ENCODE measurements around the gene NTM. TPM values are rescaled to one million over a fixed set of nuclear protein-coding genes. Genes with fewer than 3 reads are reported as not detected.

Gene NTM
- total RNA-seq, 4 donors from 2014 or later, result 0.21 to 3.2 (median 0.84) TPM

- no peak for DNase-seq
- TF ChIP-seq POLR2A (IDR thresholded peaks at IDR 0.05) (no peak), CTCF (IDR thresholded peaks at IDR 0.05) (no peak)
- Histone ChIP-seq H3K27ac (no peak overlapping the region), H3K4me3 (no peak overlapping the region), H3K36me3 (no peaks in the 10 kb centered on the region), H3K9me3 (no peaks in the 10 kb centered on the region), H3K27me3 (no peaks in the 10 kb centered on the region), H3K4me1 (no peaks in the 10 kb centered on the region)
- WGBS, 2 donors, result 33 to 46% methylated on average over 5 of the region's 5 CpGs
- intact Hi-C loops (cut with DNase I), result no loop called here
These were observed 269.9 kb downstream of the NTM start for GRCh38 chr11:131640320-131640719.

- no peak overlapping the region for H3K27ac ChIP-seq
- H3K27me3 ChIP-seq, result no peaks in the 10 kb centered on the region
- DNase-seq, result no peak
- intact Hi-C loops (cut with DNase I), result no loop called here
- no peak overlapping the region for H3K4me3 ChIP-seq
- H3K9me3 ChIP-seq, result no peaks in the 10 kb centered on the region
- no peaks in the 10 kb centered on the region for H3K36me3 ChIP-seq
- no peak for TF ChIP-seq POLR2A (IDR thresholded peaks at IDR 0.05)
- TF ChIP-seq CTCF (IDR thresholded peaks at IDR 0.05), result no peak
- 54 to 63% methylated on average over 8 to 10 of the region's 15 CpGs for WGBS, 2 donors
- H3K4me1 ChIP-seq, result no peaks in the 10 kb centered on the region
These were observed 272.5 kb downstream of the NTM start for GRCh38 chr11:131642756-131643531.

- intact Hi-C loops (cut with DNase I), result no loop called here
- no peaks in the 10 kb centered on the region for H3K4me1 ChIP-seq
- DNase-seq, result no peak
- H3K9me3 ChIP-seq, result no peaks in the 10 kb centered on the region
- no peak overlapping the region for H3K4me3 ChIP-seq
- H3K36me3 ChIP-seq, result no peaks in the 10 kb centered on the region
- TF ChIP-seq CTCF (IDR thresholded peaks at IDR 0.05) (no peak), POLR2A (IDR thresholded peaks at IDR 0.05) (no peak)
- no peaks in the 10 kb centered on the region for H3K27me3 ChIP-seq
- WGBS, 2 donors, result 62 to 68% methylated on average over 5 of the region's 5 CpGs
- no peak overlapping the region for H3K27ac ChIP-seq
These were observed 273.9 kb downstream of the NTM start for GRCh38 chr11:131644204-131644795.

- intact Hi-C loops (cut with DNase I), result no loop called here
- H3K27me3 ChIP-seq, result no peaks in the 10 kb centered on the region
- H3K36me3 ChIP-seq, result no peaks in the 10 kb centered on the region
- TF ChIP-seq POLR2A (IDR thresholded peaks at IDR 0.05) (no peak), CTCF (IDR thresholded peaks at IDR 0.05) (no peak)
- no peak overlapping the region for H3K27ac ChIP-seq
- no peaks in the 10 kb centered on the region for H3K4me1 ChIP-seq
- no peaks in the 10 kb centered on the region for H3K9me3 ChIP-seq
- DNase-seq, result no peak
- H3K4me3 ChIP-seq, result no peak overlapping the region
- WGBS, 2 donors, result 40 to 51% methylated on average over 6 of the region's 6 CpGs
These were observed 274.8 kb downstream of the NTM start for GRCh38 chr11:131645237-131645636.

- Histone ChIP-seq H3K4me3 (no peak overlapping the region), H3K27me3 (peaks cover 0 to 9% (median 0%) of the 10 kb centered on the region in 4 donors), H3K9me3 (no peaks in the 10 kb centered on the region), H3K27ac (no peak overlapping the region), H3K4me1 (no peaks in the 10 kb centered on the region), H3K36me3 (no peaks in the 10 kb centered on the region)
- WGBS, 2 donors, result 69 to 74% methylated on average over 5 of the region's 5 CpGs
- DNase-seq, result no peak
- TF ChIP-seq POLR2A (IDR thresholded peaks at IDR 0.05), result no peak
- TF ChIP-seq CTCF (IDR thresholded peaks at IDR 0.05), result no peak
- intact Hi-C loops (cut with DNase I), result no loop called here
These were observed 279.4 kb downstream of the NTM start for GRCh38 chr11:131649856-131650255.

Measured in esophagus squamous epithelium (tissue), 5 donors.